VCaP (cell line): ENCODE results near the gene ARHGEF38.
"Not testable (repeated sequence)": the region's sequence is repeated elsewhere in the genome, so short reads cannot be mapped to it uniquely, and the experiment has no call there.

ENCODE experiments used
- H3K27ac ChIP-seq: fragments of 450-650 bp; 2 replicates; pipeline ENCODE4 v1.5.1; 2017
- CTCF ChIP-seq: fragments of 450-650 bp; conservative IDR thresholded peaks from 2 replicates; pipeline ENCODE4 v1.5.1; 2017; ENCODE audit warnings: mild to moderate bottlenecking, moderate library complexity

ARHGEF38 gene

GRCh38 chr4:105671301-105671700 is 118.9 kb downstream of the ARHGEF38 start:
- no peak for TF ChIP-seq CTCF
- H3K27ac ChIP-seq: no peak overlapping the region

GRCh38 chr4:105674011-105674410 is 121.6 kb downstream of the ARHGEF38 start:
- no peak overlapping the region for H3K27ac ChIP-seq
- TF ChIP-seq CTCF: no peak

GRCh38 chr4:105677709-105678108 is 125.3 kb downstream of the ARHGEF38 start:
- peak overlapping the region; percentile 9; the same call in 1 of the 2 replicates for H3K27ac ChIP-seq
- TF ChIP-seq CTCF: no peak

- TF ChIP-seq CTCF: no peak
- H3K27ac ChIP-seq: peak overlapping the region; percentile 85
These were observed 126.8 kb downstream of the ARHGEF38 start for GRCh38 chr4:105679186-105679585.

GRCh38 chr4:105683038-105683437 is 130.6 kb downstream of the ARHGEF38 start:
- TF ChIP-seq CTCF: no peak
- H3K27ac ChIP-seq: peak overlapping the region; percentile 85

GRCh38 chr4:105686571-105686970 is 134.2 kb downstream of the ARHGEF38 start:
- H3K27ac ChIP-seq: no peak overlapping the region

GRCh38 chr4:105694812-105695211 is 142.4 kb downstream of the ARHGEF38 start:
- not testable (repeated sequence) for H3K27ac ChIP-seq
- TF ChIP-seq CTCF: peak; percentile 21; the same call in 1 of the 2 replicates

More at GRCh38 chr4:105686571-105686970, 134.2 kb downstream of the ARHGEF38 start:
- TF ChIP-seq CTCF: no peak

- H3K27ac ChIP-seq: not testable (repeated sequence)
These were observed 143.4 kb downstream of the ARHGEF38 start for GRCh38 chr4:105695832-105696231.
